GM21619 (cell line): ENCODE measurements around the gene SOX8.
"Not testable (repeated sequence)": the region's sequence is repeated elsewhere in the genome, so short reads cannot be mapped to it uniquely, and the experiment has no call there.

ENCODE experiments used
- ATAC-seq: cut with Tn5 transposase; IDR thresholded peaks from one replicate; pipeline ENCODE4 v1.9.1; 2021; ENCODE audit not compliant: unreplicated experiment

SOX8 gene

DNA sequence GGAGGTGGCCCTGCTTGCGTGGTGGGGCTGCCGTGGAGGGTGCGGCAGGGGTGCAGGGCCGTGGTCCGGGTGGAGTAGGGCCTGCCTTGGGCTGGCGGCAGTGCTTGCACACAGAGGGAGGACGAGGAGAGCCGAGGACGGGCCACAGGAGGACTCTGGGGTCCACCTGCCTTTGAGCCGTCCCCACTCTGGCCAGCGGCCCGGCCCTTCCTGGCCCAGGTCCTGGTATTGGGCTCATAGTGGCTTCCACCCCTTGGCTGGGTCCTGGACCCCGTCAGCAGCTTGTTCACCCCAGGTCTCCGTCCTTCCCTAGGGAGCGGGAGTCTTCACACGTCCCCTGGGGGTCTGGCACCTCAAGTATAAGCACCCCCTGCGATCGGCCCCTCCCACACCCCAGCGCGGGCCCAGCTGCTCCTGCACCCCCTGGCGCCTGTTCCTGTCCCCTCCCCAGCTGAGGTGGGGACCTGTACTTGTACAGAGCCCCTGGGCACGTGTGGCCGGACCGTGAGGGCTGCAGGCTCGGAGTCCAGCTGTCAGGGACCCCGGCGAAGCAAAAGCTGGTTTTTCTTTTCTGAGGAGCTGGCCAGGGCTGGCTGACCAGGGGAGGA is 40.1 kb downstream of the SOX8 start:
- no peak for ATAC-seq

DNA sequence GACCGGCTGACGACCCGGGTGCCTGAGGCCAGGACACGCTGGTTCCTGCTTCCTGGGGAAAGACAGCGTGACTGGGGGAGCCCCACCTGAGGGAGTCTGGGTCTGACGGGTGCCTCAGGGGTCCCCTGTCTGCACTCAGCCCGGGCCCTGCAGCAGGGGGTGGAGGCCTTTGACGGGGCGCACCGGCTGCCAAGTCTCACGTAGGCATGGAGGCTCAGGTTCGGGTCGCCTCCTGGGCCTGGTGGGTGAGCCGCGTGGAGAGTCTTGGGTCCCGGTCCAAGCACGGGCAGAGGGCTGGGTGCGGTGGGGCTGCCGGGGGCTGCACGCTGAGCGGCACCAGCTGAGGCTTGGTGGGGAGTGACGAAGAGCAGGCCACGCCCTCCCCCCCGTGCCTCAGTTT is 40.9 kb downstream of the SOX8 start:
- ATAC-seq, result no peak

DNA sequence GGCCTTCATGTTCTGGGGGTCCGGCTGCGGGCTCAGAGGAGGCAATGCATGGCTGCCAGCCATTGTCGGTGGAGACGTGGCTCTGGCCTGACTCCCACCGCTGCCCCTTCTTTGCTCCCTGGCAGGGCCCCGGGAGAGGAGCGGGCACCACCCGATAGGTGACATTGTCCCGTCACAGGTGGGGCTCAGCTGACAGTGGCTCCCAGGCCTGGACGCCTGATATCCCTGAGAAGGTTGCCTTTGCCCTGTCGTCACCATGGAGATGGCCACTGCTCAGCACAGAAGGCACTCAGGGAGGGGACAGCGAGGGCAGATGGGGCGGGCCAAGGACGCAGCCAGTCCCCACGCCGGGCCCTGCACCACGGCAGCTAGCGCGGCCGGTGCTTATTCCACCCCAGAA is 42.6 kb downstream of the SOX8 start:
- no peak for ATAC-seq

DNA sequence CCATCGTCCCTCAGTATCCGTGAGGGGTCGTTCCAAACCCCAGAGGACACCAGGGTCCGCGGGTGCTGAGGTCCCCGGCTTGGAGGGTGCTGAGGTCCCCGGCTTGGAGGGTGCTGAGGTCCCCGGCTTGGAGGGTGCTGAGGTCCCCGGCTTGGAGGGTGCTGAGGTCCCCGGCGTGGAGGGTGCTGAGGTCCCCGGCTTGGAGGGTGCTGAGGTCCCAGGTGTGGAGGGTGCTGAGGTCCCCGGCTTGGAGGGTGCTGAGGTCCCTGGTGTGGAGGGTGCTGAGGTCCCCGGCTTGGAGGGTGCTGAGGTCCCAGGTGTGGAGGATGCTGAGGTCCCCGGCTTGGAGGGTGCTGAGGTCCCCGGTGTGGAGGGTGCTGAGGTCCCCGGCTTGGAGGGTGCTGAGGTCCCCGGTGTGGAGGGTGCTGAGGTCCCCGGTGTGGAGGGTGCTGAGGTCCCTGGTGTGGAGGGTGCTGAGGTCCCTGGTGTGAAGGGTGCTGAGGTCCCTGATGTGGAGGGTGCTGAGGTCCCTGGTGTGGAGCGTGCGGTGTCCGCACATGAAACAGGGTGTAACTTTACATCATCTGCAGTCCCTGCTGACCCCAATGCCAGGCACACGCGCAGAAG is 43.7 kb downstream of the SOX8 start:
- ATAC-seq, result not testable (repeated sequence)

DNA sequence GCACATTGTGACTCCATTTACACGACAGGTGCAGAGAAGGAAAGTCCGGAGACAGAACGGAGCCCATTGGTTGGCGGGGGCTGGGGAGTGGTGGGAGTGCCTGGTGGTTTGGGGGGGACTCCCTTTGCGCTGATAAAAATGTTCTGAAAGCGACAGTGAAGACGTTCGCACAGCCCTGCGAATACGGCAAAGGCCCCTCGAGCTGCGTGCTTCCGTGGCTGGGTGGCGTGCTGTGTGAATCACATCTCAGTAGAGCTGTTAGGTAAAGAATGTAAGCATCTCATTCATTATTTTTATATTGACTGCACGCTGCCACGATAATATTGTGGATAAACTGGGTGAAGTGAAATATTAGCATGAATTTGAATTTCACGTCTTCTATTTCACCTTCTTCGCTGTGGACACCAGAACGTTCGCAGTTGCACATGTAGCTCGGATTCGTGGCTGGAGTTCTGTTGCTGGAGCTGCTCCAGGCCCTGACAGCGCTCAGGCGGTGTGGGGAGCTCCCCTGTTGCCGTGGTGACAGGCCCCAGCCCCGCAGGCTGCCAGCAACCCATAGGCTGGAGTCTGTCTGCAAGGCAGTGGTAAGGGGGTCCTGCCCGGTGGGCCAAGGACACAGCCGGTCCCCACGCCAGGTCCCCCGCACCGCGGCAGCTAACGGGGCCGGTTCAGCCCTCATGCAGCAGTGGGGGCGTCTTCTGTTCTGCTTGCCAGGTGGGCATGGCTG is 44.6 kb downstream of the SOX8 start:
- no peak for ATAC-seq

DNA sequence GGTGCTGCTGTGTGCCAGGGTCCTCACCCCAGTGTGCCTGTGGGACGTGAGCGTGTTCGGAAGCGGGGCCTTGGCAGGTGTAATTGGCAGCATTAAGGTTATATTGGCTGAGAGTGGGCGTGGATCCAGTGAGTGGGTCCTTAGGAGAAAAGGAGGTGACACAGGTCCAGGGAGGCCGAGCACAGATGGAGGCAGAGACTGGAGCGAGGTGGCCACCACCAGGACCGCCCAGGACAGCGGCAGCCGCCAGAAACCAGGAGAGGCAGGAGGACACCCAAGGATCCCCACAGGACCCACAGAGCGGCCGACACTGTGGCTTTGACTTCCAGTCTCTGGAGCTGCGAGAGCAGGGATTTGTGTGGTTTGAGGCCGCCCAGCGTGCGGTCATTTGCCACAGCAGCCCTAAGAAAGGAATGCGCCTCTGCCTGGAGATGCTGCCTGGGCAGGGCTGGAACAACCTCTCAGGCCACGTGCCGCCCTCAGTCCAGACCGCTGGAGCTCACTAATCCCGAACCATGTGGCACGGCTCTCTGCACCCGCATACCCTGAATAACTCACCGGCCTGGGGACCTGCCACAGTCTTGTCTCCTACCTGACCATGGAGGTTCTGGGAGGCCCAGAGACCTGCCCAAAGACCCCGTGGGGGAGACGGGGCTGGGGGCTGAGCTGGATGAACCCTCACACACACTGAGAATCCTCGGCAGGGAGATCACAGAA is 45.4 kb downstream of the SOX8 start:
- ATAC-seq, result no peak

DNA sequence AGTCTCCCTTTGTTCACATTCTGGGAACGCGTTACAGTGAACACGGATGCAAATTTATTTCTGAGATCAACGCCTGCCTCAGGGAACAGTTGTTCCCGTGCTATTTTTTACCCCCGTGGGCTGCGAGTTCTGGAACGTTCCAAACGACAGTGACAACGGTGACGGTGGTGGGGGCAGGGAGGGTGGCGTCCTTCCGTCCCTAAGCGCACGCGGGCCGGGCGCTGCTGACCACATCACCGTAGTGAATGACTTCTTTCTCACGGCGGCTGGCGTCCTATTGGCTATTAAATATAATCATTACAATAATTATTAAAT is 45.9 kb downstream of the SOX8 start:
- no peak for ATAC-seq

DNA sequence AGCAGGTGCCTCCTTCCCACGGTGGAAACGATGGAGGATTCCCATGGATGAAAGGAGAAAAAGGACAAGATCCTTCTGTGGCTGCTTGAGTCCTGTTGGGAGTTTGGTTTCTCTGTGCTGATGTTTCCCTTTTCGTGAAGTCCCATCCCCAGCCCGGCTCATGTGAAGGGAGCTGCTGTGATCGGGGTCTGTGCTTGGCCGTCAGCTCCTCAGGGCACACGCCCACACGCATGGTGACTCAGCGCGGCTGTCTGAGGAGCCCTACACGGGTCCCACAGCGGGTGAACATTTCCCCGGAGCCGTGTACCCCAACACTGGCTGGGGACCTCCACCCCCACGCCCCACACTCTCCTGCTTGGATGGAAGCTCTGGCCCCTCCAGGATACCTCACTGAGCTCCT is 46.5 kb downstream of the SOX8 start:
- no peak for ATAC-seq

DNA sequence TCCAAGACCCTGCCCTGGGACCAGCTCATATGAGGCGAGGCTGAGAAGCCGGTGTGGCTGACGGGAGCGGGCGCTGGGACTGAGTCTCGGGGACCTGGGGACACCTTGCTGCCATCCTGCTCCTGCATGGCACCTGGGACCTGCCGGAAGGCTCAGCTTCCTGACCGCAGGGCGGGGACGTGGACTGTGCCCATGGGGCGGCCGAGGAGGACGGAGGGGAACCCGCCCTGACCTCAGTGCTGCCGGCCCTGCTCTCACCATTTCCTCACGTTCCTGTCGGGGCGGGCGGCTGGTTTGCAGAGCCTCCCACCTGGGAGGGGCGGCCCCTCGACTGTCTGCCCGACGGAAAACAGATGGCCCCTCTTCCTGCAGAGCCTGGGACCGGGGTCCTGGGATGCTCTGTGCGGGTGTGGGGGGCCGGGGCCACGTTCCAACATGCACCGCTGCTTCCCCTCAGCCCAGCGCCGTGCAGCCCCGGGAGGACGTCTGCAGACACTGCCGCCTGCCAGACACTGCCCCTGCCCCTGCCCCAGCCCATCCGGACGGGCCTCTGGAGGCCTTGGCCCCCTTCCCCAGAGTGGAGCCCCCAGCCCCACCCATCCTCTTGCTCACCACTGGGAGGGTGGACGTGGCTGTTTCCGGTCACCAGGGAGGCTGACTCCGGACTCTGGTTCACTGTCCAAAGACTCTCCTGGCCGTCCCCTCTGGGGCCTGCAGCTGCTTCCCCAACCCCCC is 47.1 kb downstream of the SOX8 start:
- no peak for ATAC-seq

DNA sequence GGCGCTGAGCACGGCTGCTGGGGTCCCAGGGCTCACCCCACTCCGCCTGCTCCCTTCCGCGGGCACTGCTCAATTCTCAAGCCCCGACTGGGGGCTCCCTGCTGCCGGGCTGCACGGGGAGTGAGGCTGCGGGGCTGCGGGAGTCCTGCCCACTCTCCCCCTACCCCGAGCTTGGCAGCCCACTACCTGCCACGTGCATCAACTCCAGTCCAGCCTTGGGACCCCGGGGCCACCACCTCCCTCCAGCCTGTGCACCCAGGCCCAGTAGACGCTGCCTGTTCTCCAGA is 47.6 kb downstream of the SOX8 start:
- no peak for ATAC-seq

DNA sequence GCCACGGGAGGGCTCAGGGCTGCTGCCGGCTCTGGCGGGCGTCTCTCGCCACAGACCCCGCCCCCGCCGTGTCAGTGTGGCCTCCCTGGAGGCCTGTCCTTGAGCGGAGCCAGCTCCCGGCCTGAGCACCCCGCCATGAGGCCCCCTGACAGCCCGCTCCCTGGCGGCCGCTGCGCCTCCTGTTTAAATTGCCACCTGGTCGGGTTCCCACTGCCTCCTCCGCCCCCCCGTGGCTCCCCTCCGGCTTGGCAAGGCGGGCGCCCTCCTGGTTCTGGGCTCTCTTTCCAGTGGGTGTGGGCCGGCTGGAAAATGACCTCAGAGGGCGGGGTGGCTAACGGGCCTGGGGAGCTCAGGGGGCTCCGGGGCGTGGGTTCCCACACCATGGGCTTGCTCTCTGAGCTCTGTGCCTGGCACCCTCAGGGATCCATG is 48.9 kb downstream of the SOX8 start:
- ATAC-seq, result no peak

DNA sequence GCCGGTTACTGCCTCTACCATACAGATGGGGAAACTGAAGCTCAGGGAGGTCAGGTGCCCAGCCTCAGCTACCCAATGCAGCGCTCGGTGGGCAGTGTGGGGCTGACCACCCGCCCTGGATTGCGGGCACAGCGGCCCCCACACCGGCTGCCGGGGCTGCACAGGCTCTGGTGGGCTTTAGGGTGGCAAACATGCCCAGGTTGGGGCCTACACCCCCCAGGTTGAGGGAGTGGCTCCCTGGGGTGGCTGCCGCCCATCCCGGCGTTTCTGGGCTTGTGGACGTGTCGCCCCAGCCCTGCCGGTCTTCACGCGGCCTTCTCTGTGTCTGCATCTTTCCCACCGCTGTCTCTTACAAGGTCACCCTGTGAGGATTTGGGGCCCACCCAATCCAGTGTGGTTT is 50.1 kb downstream of the SOX8 start:
- no peak for ATAC-seq

DNA sequence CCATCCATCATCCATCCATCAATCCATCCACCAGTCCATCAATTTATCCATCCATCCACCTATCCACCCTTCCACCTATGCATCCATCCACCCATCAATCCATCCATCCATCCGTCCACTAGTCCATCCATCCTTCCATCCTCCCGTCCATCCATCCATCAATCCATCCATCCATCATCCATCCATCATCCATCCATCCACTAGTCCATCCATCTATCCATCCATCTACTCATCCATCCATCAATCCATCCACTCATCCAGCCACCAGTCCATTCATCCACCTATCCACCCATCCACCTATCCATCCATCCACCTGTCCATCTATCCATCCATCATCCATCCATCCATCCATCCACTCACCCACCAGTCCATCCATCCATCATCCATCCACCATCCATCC is 51.0 kb downstream of the SOX8 start:
- no peak for ATAC-seq

DNA sequence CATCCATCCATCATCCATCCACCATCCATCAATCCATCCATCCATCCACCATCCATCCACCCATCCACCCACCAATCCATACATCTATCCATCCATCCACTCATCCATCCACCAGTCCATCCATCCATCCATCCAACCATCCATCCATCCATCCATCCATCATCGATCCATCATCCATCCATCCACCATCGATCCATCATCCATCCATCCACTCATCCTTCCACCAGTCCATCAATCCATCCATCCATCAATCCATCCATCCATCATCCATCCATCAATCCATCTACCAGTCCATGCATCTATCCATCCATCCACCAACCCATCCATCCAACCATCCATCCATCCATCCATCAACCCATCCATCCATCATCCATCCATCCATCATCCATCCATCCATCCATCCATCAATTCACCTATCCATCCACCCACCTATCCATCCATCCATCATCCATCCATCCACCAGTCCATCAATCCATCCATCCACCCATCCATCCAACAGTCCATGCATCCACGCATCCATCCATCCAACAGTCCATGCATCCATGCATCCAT is 51.6 kb downstream of the SOX8 start:
- ATAC-seq, result no peak

DNA sequence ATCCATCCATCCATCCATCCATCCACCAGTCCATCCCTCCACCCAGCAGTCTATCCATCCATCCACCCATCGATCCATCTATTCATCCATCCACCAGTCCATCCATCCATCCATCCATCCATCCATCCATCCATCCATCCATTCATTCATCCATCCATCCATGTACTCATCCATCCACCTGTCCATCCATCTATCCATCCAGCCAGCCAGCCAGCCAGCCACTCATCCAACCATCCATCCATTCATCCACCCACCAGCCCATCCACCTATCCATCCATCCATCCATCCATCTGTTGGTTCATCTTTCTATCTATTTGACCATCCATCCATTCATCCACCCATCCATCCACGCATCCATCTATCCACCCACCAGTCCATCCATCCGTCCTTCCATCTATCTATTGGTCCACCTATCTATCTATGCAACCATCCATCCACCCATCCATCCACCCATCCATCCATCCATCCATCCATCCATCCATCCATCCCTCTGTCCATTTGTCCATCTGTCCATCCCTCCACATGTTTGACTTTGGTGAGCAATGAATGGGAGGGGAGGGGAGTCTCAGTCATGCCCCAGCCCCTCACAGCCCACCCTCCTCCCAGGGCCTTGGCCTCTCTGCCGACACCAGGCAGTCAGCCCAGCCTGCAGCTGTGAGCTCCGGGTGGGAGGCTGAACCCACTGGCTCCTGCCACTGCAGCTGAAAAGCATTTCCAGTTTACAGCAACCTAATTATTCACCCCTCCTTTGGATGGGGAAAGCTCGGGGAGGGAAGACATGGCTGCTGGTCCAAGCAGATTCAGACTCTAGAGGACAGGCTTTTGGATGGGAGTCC is 52.9 kb downstream of the SOX8 start:
- no peak for ATAC-seq

DNA sequence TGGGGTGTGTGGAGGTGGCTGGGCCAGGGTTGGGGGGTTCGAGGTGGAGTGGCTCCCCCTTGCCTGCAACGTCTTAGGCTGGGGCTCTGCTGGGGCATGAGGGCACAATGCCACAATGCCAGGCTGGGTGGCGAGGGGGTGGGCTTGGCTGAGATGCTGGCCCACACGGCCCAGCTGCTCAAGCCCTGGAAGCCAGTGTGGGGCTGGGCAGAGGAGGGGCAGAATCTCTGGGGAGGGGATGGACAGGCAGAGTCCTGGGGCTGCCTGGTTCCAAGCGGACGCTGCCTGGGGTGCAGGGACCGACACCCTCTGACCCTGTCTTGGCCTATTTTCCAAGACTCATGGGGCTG is 53.5 kb downstream of the SOX8 start:
- no peak for ATAC-seq

DNA sequence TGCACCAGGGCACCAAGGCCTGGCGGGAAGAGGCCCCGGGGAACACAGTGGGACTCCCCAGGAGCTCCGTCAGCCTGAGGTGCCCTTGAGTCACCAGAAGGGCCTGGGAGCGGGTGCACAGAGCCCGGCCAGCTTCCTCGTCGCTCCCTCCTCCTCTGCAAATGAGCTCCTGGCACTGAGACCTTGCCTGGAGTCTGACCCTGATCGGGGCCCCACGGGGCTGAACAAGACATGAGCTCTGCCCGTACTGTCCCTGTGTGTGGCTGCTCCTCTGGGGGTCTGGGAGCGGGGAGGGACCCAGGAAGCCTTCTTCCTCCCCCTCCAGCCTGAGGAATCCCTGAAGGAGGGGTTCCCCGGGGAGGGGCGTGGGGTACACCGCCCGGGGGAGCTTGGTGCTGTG is 54.6 kb downstream of the SOX8 start:
- no peak for ATAC-seq
